ENCODE measurements around the gene SPRN. TPM values are rescaled to one million over a fixed set of nuclear protein-coding genes. Genes with fewer than 3 reads are reported as not detected.

The SPRN gene
- total RNA-seq, 2 donors from 2014 or later, result 0.09 to 1.2 TPM

- Histone ChIP-seq H3K4me3 (no peak overlapping the region), H3K27ac (no peak overlapping the region), H3K4me1 (replicated peaks) (peaks cover 4% of the 10 kb centered on the region), H3K27me3 (replicated peaks; ENCODE audit: insufficient read depth) (no peaks in the 10 kb centered on the region), H3K9me3 (no peaks in the 10 kb centered on the region), H3K36me3 (peaks cover under 1% of the 10 kb centered on the region in 2 donors)
- intact Hi-C loops (cut with DNase I), result no loop called here
- no peak for TF ChIP-seq CTCF (IDR thresholded peaks at IDR 0.05)
- no peak for TF ChIP-seq POLR2AphosphoS5 (IDR thresholded peaks at IDR 0.05)
- no peak for TF ChIP-seq POLR2A (IDR thresholded peaks at IDR 0.05)
- DNase-seq (ENCODE audit: low spot score), result no peak
- WGBS, result 82% methylated on average over 12 of the region's 12 CpGs
These were observed 48.9 kb downstream of the SPRN start for GRCh38 chr10:133375357-133376115.

GRCh38 chr10:133373174-133374090, 51.0 kb downstream of the SPRN start, which contains the start of gene ECHS1:
ECHS1 (minus strand) TSS chr10:133373354; CDS start chr10:133373333, 21 bp downstream.
- Histone ChIP-seq H3K4me1 (replicated peaks) (peaks cover 4% of the 10 kb centered on the region), H3K4me3 (peak within 1 kb of the TSS; percentile 70 to 85), H3K36me3 (peaks cover 6 to 13% of the 10 kb centered on the region in 2 donors), H3K27me3 (replicated peaks; ENCODE audit: insufficient read depth) (no peaks in the 10 kb centered on the region), H3K9me3 (no peaks in the 10 kb centered on the region), H3K27ac (peak within 1 kb of the TSS; percentile 86 to 89)
- DNase-seq (ENCODE audit: low spot score), result peak; percentile 94
- intact Hi-C loops (cut with DNase I), result loop anchor here (2.0 kb wide), 1 partner anchor 21 kb away; the partner anchor contains the start of gene MTG1
- TF ChIP-seq POLR2A (IDR thresholded peaks at IDR 0.05), result peak; percentile 83
- peak; percentile 68 for TF ChIP-seq POLR2AphosphoS5 (IDR thresholded peaks at IDR 0.05)
- TF ChIP-seq CTCF (IDR thresholded peaks at IDR 0.05), result no peak
- 1% methylated on average over 57 of the region's 89 CpGs for WGBS

- Histone ChIP-seq H3K4me1 (replicated peaks) (peaks cover 4% of the 10 kb centered on the region), H3K36me3 (peaks cover 6 to 13% of the 10 kb centered on the region in 2 donors), H3K27ac (peak overlapping the region in 1 of 2 donors; percentile 89), H3K9me3 (no peaks in the 10 kb centered on the region), H3K4me3 (peak overlapping the region; percentile 70 to 85), H3K27me3 (replicated peaks; ENCODE audit: insufficient read depth) (no peaks in the 10 kb centered on the region)
- 37% methylated on average over 10 of the region's 20 CpGs for WGBS
- DNase-seq (ENCODE audit: low spot score), result no peak
- intact Hi-C loops (cut with DNase I), result loop anchor here (2.0 kb wide), 1 partner anchor 22 kb away; the partner anchor contains the start of gene MTG1
- TF ChIP-seq POLR2AphosphoS5 (IDR thresholded peaks at IDR 0.05) (no peak), CTCF (IDR thresholded peaks at IDR 0.05) (no peak), POLR2A (IDR thresholded peaks at IDR 0.05) (no peak)
These were observed 51.9 kb downstream of the SPRN start for GRCh38 chr10:133372507-133372906.

Small RNA genes lying within 50 kb of the gene (microRNA-seq; reads per million reads assigned to microRNA genes)
- gene MIR3944, result 0.75 reads per million

Small RNA genes lying within 50 kb of the gene (small RNA-seq; reads per million reads assigned to genes)
- 0 reads per million in 2 donors for gene AL360181.4
- 0 reads per million in 2 donors for gene MIR3944

Other genes starting within 250 kb of the SPRN start
- 1 to 10 TPM in 1 of 2 donors, not detected in 1; 9.2 TPM for gene UTF1, start 194.4 kb downstream of the SPRN start, total RNA-seq
- 1 to 10 TPM in 1 of 2 donors, under 1 TPM in 1; 0.18 to 1.8 TPM for gene VENTX, start 186.8 kb downstream of the SPRN start, total RNA-seq
- gene ADAM8, start 147.8 kb downstream of the SPRN start, total RNA-seq, result 1 to 10 TPM; 7.2 to 7.4 TPM
- 10 to 100 TPM; 53.5 to 78.5 TPM for gene TUBGCP2, start 115.8 kb downstream of the SPRN start, total RNA-seq
- gene ZNF511, start 115.7 kb downstream of the SPRN start, total RNA-seq, result 10 to 100 TPM; 52.8 to 57.6 TPM
- 1 to 10 TPM in 1 of 2 donors, not detected in 1; 9.4 TPM for gene CALY, start 87.7 kb downstream of the SPRN start, total RNA-seq
- 1 to 10 TPM in 1 of 2 donors, not detected in 1; 6.6 TPM for gene PRAP1, start 77.3 kb downstream of the SPRN start, total RNA-seq
- gene FUOM, start 66.6 kb downstream of the SPRN start, total RNA-seq, result 10 to 100 TPM in 1 of 2 donors, 1 to 10 TPM in 1; 8.7 to 11.4 TPM
- gene ECHS1, start 51.3 kb downstream of the SPRN start, total RNA-seq, result 100 to 1,000 TPM; 112 to 126 TPM
- gene PAOX, start 45.4 kb downstream of the SPRN start, total RNA-seq, result 10 to 100 TPM; 17.5 to 20.2 TPM
- gene MTG1, start 30.5 kb downstream of the SPRN start, total RNA-seq, result 10 to 100 TPM; 26.8 to 67.4 TPM
- gene SCART1, start 29.3 kb upstream of the SPRN start, total RNA-seq, result 10 to 100 TPM in 1 of 2 donors, 1 to 10 TPM in 1; 2.2 to 10.1 TPM
- 1 to 10 TPM; 3.7 to 8.1 TPM for gene CYP2E1, start 102.7 kb upstream of the SPRN start, total RNA-seq
- 10 to 100 TPM in 1 of 2 donors, 1 to 10 TPM in 1; 1.7 to 12.3 TPM for gene SYCE1, start 141.0 kb upstream of the SPRN start, total RNA-seq
- gene FRG2B, start 202.2 kb upstream of the SPRN start, total RNA-seq, result not detected